GM19467 (cell line): ENCODE data around the gene CREG1.

Experiments
- ATAC-seq: cut with Tn5 transposase; IDR thresholded peaks from one replicate; pipeline ENCODE4 v1.9.1; 2021; ENCODE audit warnings: mild to moderate bottlenecking, moderate library complexity; ENCODE audit not compliant: unreplicated experiment

The CREG1 gene

DNA sequence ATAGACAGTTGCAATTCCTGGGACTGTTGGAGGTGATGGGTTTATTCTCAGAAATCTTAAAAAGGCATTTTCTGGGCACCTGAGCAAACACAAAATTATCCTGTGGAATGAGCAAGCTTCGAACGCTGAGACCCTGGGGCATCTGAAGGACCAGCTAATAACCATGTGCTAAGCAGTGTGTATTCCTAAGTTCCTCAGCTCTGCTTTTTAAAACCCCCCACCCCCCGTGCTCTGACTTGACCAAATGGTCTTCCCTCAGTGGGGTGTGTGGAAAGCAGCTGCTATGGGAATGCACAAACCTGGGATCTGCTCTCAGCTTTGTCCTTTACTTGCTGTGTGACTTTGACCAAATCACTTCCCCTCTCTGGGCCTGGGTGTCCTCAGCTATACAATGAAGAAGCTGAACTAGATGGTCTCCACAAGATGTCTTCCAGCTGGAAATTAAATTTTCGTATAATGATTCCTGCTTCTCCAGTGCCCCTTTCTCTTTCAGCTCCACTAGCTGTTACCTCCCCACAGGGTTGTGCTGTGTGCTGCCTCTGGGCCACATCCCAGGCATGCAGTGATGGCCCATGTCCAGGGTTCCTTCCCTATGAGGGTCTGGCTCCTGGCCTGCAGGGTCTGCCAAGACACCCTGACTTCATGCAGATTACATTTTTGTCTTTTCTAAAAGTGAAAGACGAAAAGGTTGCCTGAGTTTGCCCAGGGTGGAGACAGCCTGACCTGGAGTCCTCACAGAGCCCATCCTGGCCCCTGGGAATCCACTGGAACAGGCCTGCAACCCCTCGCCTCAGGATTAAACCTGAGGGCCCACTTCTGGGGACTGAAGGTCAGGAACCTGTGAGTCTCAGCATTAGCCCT, 20.4 kb downstream of the CREG1 start:
- peak; percentile 12 for ATAC-seq

DNA sequence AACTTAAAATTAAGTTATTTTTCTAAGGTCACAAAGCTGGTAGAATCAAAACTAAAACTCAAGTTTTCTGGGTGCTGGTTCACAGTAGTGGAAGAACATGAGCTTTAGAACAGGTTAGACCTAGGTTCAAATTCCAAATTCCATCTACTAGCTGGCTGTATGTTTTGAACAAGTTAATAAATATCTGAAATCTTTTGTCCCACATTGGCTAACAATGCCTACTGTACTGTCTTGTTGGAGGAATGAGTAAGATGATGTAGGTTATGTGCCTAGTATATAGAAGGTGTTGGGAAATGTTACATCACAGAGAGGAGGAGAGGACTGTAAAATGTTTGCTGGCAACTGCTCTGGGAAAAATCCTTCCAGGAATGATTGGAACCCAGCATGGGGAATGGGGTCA, 21.2 kb downstream of the CREG1 start:
- ATAC-seq = no peak

DNA sequence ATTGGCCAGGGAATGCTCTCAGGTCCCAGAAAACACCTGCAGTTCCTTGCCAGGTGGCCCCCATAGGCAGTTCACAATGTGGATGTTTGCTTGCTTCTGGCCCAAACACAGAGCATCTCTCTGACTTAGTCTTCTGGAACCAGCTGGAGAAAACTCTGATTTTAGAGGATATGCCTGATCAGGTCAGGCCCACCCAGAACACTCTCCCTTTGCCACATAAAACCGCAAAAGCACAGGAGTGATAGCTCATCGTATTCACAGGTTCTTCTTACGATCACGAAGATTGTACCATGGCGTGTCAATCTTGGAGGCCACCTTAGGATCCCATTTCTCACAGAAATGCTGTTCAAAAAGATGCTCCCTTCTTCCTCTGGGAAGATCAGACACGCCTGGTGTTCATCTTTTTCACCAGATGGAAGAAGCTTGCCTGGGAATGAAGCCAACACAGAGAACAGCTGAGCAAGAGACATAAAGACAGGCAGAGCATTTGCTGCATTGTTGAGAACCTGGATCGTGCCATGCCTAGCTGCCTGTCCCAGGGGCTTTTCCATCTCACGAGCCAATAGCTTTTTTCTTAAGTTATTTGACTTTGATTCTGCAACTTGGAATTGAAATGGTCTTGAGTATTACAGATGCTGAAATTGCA, 23.6 kb downstream of the CREG1 start:
- no peak for ATAC-seq

DNA sequence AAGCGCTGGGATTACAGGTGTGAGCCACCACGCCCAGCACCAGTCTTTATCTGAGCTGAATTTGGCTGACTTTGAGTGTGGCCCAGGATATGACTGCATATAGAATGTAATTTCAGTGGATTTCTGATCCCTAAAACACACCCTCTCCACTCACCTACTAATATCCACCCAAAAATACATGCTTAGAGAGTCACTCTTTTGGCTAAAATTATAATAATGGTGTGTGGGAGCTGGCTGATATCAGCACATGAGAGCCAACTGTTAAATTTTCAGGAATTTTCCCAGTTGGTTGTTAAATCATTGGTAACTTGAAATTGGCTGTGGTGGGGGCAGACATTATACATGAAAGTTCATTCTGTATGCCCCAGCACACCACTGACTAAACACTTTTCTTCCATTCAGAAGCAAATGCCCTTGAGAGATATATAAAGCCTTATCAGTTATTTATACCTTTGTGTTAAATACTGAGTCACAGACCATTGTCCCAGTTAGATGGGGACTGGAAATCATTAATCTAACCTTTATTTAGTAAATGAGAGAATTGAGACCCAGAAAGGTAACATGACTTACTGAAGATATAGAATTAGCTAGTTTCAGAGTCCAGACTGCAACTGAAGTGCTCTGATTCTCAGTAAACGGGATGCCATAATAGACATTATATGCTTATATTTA, 25.4 kb downstream of the CREG1 start:
- no peak for ATAC-seq

DNA sequence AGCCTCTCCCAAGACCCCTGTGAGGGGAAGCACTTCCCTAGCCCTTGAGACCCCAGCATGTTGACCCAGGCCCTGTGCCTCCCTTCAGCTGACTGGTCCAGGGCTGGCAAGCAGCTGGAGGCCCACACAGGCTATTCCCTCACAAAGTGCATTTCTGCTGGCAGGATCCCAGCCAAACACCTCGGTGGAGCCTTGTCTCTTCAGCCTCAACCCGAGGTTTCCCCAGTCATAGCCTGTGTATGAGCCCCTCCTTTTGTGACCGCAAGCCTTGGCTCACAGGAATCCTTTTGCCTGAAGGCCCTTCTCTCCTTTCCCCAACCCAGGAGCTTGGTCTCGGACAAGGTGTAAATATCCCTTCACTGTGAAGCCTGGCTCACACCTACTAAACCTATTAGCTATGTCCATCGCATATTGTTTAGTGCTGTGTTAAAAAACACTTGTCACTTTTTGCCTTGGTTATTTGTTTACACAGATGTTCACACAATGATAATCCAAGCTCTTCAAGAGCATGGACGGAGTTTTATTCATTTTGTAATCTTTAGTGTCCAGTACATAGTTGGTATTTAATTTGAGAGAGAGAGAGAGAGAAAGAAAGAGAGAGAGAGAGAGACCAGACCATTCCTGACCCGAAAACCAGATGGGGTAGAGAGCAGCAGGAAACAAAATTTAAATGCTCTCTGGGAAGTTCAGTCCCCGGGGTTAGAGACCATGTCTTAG, 26.7 kb downstream of the CREG1 start:
- no peak for ATAC-seq

DNA sequence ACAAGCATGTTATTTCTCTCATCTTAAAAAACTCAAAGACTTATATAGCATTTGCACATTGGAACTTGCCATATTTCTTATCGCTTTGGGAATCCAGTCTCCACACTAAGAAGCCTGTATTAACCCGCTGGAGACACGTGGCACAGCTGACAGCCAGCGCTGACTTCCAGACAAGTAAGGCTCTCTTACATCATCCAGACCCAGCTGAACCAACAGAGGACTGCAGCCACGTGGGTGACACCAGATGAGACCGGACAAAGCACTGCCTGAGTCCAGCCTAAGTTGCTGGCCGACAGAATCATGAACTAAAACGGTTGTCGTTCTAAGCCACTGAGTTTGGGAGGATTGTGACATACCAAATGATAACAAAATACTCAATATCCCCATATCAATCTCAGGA, 28.9 kb downstream of the CREG1 start:
- no peak for ATAC-seq

DNA sequence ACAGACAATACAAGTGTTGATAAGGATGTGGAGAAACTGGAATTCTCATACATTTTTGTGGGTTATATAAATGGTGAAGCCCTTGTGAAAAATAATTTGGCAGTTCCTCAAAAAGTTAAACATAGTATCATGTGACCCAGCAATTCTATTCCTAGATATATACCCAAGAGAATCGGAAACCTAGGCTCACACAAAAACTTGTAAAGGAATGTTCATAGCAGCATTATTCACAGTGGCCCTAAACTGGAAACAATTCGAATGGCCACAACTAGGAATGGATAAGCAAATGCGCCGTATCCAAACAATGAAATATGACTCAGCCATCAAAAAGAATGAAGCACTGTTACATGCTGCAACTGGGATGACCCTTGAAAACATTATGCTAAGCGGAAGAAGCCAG, 31.3 kb downstream of the CREG1 start:
- no peak for ATAC-seq

DNA sequence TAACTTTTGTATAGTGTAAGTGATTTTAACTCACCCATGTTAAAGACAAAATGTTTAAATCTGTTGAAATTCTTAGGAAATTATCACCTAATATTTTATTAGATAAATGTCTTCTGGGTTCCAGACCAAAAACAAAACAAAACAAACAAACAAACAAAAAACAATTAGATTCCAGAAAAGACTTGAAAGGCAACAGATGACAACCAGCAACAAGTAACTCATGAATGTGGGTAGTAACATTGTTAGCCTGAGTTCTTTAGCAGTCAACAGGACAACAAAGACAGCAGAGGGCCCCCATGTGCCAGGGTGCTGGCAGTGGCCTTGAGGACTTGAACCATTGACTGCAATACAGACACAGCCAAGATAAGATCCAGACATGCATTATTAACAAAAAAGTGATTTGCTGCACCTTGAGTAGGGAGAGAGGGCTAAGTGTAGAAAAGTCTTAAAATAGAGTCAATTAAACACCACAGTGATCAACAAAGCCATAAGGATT, 32.8 kb downstream of the CREG1 start:
- ATAC-seq = no peak

DNA sequence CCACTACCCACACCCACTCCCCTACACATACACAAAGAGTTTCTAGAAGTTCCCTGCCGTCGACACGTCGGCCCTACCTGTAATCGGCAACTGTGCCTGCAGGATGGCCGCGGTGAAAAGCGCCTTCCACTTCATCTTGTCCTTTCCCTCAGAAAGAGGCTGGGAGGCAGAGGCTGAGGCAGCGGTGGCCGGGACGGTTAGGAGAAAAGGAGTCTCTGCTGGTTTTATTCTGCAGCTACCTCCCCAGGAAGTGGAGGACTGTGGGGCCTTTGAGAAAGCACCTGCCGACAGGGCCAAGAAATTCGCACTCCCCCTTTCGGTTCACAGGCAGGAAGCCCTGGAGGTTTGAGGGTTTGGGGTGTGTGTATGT, 35.2 kb downstream of the CREG1 start, which contains the start of gene CD247:
TSS of gene CD247 (minus strand) at position 199 of the 370 bp plus-strand sequence. CDS start at position 135, 64 bp downstream.
- no peak for ATAC-seq

DNA sequence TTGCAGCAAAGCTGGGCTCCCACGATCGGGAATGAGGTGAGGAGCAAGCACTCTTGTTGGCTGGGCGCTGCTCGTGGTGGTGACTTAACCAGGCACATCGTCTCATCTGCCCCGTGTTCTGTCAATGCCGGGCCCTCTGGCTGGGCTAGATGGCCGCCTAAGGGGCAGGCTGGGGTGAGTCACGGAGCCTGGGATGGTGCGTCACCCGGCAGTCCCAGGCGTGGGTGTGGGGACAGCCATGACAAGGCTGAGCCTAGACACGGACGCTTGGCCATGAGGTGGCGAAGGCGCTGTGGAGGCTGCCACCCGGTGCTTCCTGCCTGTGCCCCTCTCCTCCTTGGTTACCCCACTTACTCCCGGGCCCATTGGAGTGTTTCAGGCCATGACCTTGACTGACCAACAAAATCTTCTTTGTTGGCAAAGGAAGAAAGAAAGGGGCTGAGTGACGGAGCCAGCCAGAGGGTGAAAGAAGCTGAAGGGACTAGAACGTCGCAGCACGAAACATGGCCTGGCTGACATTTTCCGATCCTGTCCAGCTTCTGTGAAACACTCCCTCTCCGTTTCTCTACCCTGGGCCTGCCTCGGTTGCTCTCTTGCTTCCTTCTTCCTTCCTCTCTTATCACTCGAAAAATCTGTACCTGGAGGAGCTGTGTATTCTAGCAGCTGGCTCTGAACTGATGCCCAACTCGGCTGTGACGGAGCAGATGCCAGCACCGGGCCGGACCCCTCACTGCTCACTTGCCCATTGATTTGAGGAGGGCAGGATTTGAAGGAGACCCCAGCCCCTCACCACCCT, 35.8 kb downstream of the CREG1 start:
- no peak for ATAC-seq

DNA sequence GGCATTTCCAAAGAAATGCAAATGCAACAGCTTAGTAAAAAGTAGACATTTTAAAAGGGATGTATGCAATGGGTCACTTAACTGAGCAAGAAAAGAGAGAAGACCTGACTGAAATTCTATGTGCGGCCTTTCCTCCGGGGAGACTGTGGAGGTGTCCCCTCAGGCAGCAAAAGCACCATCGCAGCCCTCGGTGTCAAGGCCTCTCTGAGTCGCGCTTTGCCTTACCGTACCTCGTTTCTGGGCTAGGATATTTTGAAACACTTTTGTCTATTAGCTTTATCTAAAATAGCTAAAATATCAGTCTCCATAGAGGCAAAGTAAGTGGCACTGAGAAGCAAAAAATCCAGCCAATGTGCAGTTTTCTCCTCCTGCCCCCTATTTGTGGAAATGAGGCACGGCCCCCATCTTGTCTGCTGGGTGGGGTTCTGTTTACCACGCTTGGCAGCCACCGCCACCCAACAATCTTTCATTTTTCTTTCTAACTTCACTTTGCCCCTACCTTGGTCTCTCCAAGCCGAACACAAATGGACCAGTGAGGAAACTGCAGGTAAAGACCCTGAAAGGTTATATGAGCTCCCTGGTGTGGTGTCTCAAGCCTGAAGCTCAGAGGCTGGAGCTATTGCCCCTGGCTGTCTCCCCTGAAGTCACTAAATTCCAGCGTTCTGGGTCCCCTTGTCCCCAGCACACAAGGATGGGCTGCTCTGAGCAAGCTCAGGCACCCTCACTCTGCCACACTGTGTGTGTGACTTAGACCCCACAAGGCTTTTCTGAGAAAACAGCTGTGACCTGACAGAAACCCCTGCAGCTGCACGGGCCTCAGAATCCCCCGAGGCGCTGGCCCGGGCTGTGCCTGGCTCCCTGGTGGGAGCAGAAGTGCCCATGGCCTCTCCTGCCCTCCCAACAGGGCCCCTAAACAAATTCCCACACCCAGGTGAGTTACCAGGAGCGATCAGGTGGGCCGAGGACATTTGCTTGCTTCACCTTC, 36.9 kb downstream of the CREG1 start:
- no peak for ATAC-seq

DNA sequence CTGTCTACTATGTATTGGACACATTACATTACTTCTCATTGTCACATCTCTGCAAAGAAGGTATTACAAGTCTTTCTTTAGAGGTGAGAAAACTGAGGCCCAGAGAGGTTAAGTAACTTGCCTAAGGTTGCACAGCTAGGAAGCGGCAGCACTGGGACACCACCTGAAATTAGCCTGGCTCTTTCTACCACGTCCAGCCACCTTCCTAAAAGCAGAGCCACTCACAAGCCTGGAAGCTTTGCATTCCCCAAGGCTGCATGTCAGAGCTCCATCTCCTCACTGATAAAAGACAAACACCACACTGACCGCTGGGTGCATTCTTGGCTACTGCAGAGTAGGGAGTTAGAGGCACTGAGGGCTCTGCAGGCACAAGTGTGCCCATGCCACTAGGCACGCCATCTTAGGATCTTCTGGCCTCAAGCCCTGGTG, 37.7 kb downstream of the CREG1 start:
- ATAC-seq = no peak

DNA sequence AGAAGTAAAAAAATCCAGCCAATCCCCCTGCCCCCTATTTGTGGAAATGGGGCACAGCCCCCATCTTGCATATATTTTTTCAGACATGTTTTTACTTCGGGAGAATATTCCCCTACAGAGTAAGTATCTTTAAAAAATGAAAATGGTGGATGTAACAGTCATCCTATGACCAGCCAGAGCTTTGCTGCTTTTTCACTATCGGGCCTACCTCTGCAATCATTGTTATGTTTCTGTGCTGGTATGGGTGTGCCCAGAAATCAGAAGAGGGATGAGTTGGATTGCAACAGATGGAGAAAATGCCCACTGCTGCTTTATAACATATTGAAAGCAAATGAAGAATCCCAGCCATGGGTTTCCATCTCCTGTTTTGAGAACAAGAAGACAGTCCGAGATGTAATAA, 38.1 kb downstream of the CREG1 start:
- no peak for ATAC-seq

DNA sequence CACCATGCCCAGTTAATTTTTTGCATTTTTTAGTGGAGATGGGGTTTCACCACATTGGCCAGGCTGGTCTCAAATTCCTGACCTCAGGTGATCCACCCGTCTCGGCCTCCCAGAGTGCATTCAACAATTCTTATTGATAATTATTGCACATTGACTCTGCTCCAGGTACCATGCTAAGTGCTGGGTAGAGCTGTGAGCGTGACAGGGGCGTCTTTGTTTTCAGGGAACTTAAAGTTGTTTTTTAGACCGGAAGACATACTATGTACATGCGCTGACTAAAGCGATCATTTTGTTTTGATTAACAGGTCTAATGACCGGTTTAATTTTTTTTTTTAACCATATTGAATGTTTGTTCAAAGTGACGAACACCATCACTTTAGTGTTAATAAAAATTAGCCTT, 39.3 kb downstream of the CREG1 start:
- no peak for ATAC-seq

DNA sequence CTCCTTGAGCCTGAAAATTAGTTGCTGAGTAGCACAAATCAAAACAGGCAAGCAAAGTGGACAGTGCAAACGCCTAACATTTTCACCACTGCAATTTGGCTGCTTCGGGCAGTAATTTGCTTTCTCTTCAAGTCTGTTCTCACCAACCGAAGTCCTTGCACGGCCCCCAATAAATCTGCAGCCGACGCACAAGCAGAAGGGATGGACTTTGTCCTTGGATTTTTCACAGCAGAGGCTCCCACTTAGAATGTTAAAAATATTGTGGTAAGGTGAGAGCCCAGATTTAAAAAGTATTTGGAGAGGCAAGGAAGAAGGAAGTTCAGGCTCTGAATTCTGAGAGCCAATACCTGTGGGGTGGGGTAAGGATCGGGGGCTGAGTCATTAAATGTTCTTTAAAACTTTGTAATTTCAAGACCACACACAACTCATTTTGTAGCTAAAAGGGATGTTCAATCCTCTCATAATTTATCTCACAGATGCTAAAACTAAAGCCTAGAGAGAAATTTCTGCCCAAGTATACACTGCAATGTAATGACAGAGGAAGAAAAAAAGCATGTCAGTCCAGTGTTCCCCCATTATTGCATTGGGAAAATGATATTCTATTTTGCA, 41.4 kb downstream of the CREG1 start:
- no peak for ATAC-seq

DNA sequence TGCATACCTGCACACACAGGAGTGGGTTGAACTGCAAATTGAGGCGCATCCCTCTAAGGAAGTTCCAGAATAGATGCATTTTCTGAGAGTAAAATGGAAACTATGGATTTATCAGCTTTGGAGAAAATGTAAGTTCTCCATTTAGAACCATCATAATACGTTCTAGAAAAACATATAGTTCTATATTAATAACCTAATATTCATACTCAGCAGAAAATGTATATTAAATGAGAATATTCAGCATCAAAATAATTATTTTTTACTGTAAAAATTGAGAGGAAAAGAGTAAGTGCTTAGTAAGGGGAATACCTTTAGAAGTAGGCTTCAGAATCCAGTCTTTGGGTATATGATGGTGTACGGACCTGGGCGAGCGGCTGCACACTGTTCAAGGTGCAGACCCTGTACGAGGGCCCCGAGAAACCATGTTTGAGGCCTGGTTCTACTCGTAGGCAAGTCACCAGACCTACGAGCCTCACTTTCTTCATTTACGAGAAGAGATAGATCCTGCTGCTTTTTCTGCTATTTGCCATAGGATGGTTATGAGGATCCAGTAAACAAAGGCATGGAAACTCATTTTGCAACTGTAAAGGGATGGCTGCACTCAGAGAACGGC, 42.1 kb downstream of the CREG1 start:
- ATAC-seq = no peak

DNA sequence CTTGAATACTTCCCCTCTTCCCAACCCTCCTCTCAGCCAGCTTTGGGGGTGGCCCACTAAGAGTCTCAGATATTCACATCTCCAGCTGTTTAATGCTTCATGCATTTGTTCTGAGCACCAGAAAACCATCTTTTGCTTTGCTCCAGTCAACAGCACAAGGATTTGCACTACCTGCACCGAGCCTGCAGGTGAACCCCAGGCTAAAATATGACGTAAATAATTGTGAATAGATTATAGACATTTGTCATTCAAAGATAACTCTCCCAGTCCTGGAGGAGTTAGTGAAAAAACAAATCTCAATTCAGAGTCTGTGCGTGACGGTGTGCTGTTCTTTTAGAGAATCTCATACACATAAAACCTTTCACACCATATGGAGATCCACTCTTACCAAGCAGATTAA, 42.7 kb downstream of the CREG1 start:
- ATAC-seq = no peak

DNA sequence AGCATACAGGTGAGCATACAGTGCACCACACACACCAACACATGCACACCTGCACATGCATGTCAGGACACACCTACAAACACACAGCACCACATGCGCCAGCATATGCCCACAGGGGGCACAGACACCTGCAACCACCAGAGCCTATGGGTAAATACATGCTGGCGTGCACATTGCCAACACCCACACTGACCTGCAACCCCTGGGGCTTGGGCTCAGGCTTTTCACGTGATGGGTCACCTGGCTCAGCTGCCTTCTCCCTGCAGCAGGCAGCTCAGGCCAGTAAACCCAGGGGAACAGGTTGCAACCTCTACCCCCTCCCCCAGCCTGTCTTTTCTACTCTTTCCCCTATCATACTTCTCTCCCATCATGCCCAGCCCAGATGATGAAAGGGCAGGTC, 43.3 kb downstream of the CREG1 start:
- ATAC-seq = no peak
